A549 (cell line): ENCODE data around the gene SLC36A1.

Experiments
- CHD2 ChIP-seq: fragments of 150-350 bp; IDR thresholded peaks from 2 replicates; pipeline ENCODE4 v1.6.1; 2014; ENCODE audit warnings: low read length; ENCODE audit not compliant: partially characterized antibody
- HEYL ChIP-seq: fragments of 250-450 bp; sonication (Bioruptor Pico); IDR thresholded peaks from 2 replicates; pipeline ENCODE4 v1.8.0; 2021; ENCODE audit warnings: mild to moderate bottlenecking, moderate library complexity
- MAFK ChIP-seq: fragments of 450-650 bp; IDR thresholded peaks from 2 replicates; pipeline ENCODE4 v1.6.1; 2014; ENCODE audit not compliant: partially characterized antibody
- POLR2A ChIP-seq: IDR thresholded peaks from 2 replicates; pipeline ENCODE4 v1.6.1; 2012; ENCODE audit warnings: mild to moderate bottlenecking, low read length
- TF ChIP-seq, protein P1 (sequence below): fragments of >200 bp; sonication (Bioruptor Twin); formaldehyde crosslinking; IDR thresholded peaks from 3 replicates; pipeline ENCODE4 v1.5.1; 2016

DNA sequence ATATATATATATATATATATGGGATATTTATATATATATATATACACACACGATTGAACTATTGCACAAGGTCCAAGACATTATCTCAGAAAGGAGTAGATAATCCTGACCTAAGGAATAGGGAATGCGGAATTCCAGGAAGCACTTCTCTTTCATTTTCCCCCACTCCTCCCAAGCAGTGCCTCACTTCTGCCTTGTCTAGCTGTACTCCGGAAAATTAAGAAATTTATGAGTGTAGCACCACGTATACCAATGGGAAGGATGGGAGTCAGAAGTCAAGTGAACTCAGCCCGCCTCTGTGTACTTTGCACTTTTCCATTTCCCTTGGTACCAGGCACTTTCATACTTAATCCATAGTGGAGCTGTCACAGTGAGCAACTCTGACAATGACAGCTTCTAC lies 10.9 kb downstream of the SLC36A1 start:
- TF ChIP-seq, protein P1, sequence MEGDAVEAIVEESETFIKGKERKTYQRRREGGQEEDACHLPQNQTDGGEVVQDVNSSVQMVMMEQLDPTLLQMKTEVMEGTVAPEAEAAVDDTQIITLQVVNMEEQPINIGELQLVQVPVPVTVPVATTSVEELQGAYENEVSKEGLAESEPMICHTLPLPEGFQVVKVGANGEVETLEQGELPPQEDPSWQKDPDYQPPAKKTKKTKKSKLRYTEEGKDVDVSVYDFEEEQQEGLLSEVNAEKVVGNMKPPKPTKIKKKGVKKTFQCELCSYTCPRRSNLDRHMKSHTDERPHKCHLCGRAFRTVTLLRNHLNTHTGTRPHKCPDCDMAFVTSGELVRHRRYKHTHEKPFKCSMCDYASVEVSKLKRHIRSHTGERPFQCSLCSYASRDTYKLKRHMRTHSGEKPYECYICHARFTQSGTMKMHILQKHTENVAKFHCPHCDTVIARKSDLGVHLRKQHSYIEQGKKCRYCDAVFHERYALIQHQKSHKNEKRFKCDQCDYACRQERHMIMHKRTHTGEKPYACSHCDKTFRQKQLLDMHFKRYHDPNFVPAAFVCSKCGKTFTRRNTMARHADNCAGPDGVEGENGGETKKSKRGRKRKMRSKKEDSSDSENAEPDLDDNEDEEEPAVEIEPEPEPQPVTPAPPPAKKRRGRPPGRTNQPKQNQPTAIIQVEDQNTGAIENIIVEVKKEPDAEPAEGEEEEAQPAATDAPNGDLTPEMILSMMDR, result no peak
- TF ChIP-seq MAFK, result no peak
- TF ChIP-seq POLR2A, result no peak
- TF ChIP-seq CHD2, result no peak
- no peak for TF ChIP-seq HEYL
